Measurements from ENCODE around the gene PON3. TPM values are rescaled to one million over a fixed set of nuclear protein-coding genes. Genes with fewer than 3 reads are reported as not detected.

PON3 gene
- total and polyA plus RNA-seq, 2 of the 13 experiments (the other 11 are each of a cell fraction or from before 2014, with no cell fraction given), result 23.6 to 37.8 TPM

DNA sequence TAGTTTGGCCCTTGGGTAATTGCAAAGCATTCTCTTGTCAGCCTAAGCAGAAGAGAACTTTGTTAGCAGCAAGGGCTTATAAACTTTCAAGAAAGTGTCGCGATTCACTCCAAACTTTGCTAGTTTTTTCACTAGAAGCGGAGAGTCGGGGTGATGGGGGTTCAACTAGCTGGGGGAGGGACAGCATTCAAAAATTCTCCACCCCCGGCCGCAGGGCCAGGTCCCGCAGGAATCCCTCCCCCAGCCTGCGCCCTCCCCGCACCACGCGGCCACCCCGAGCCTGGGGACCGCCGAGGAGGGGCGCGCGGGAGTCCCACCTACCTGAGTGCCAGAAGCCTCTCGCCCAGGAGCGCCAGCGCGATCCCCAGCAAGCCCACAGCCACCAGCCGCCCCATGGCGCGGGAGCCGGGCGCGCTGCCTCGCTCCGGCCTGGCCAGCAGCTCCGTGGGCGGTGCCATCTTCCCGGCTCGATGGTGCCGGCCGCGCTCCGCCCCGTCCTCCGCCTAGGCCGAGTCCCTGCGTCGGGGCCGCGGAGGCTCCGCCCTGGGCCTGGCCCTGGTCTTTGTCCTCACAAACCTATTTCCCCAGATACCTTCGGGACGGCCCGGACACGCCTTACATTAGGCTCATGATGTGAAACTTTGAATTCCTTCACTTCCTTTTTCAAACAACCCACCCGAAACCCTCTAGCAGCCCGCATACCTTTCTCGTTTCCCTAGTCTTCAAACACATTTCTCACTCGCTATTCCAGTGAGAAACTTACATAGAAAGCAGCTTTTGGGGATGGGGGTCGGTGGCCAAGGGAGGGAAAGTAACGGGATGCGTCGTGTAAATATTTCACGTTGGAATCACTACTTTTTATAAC is 38.6 kb upstream of the PON3 start, which contains the start of gene PON2 (continued):
- no peak; the same call in 1 of the 2 replicates for TF ChIP-seq ZNF570 (CRISPR knock-in tag; IDR thresholded peaks at IDR 0.05; ENCODE audit: borderline replicate concordance)
- TF ChIP-seq ZEB1 (IDR thresholded peaks at IDR 0.05; ENCODE audit: insufficient replicate concordance, low read depth), result no peak
- no peak for TF ChIP-seq FOXJ3 (CRISPR knock-in tag; IDR thresholded peaks at IDR 0.05; ENCODE audit: borderline replicate concordance)
- TF ChIP-seq FOXM1 (CRISPR knock-in tag; IDR thresholded peaks at IDR 0.05), result peak; percentile 83
- TF ChIP-seq MBNL3 (CRISPR knock-in tag; conservative IDR thresholded peaks at IDR 0.05), result no peak
- TF ChIP-seq SP5 (CRISPR knock-in tag; IDR thresholded peaks at IDR 0.05; ENCODE audit: borderline replicate concordance, low read depth), result peak; percentile 84
- TF ChIP-seq, protein P1, sequence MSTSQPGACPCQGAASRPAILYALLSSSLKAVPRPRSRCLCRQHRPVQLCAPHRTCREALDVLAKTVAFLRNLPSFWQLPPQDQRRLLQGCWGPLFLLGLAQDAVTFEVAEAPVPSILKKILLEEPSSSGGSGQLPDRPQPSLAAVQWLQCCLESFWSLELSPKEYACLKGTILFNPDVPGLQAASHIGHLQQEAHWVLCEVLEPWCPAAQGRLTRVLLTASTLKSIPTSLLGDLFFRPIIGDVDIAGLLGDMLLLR (CRISPR knock-in tag; IDR thresholded peaks at IDR 0.05), result no peak; the same call in 1 of the 2 replicates
- no peak; the same call in 1 of the 2 replicates for TF ChIP-seq GPN1 (CRISPR knock-in tag; IDR thresholded peaks at IDR 0.05; ENCODE audit: borderline replicate concordance)
- TF ChIP-seq, protein P2, sequence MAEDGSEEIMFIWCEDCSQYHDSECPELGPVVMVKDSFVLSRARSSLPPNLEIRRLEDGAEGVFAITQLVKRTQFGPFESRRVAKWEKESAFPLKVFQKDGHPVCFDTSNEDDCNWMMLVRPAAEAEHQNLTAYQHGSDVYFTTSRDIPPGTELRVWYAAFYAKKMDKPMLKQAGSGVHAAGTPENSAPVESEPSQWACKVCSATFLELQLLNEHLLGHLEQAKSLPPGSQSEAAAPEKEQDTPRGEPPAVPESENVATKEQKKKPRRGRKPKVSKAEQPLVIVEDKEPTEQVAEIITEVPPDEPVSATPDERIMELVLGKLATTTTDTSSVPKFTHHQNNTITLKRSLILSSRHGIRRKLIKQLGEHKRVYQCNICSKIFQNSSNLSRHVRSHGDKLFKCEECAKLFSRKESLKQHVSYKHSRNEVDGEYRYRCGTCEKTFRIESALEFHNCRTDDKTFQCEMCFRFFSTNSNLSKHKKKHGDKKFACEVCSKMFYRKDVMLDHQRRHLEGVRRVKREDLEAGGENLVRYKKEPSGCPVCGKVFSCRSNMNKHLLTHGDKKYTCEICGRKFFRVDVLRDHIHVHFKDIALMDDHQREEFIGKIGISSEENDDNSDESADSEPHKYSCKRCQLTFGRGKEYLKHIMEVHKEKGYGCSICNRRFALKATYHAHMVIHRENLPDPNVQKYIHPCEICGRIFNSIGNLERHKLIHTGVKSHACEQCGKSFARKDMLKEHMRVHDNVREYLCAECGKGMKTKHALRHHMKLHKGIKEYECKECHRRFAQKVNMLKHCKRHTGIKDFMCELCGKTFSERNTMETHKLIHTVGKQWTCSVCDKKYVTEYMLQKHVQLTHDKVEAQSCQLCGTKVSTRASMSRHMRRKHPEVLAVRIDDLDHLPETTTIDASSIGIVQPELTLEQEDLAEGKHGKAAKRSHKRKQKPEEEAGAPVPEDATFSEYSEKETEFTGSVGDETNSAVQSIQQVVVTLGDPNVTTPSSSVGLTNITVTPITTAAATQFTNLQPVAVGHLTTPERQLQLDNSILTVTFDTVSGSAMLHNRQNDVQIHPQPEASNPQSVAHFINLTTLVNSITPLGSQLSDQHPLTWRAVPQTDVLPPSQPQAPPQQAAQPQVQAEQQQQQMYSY (CRISPR knock-in tag; IDR thresholded peaks at IDR 0.05), result no peak
- TF ChIP-seq, protein P3, sequence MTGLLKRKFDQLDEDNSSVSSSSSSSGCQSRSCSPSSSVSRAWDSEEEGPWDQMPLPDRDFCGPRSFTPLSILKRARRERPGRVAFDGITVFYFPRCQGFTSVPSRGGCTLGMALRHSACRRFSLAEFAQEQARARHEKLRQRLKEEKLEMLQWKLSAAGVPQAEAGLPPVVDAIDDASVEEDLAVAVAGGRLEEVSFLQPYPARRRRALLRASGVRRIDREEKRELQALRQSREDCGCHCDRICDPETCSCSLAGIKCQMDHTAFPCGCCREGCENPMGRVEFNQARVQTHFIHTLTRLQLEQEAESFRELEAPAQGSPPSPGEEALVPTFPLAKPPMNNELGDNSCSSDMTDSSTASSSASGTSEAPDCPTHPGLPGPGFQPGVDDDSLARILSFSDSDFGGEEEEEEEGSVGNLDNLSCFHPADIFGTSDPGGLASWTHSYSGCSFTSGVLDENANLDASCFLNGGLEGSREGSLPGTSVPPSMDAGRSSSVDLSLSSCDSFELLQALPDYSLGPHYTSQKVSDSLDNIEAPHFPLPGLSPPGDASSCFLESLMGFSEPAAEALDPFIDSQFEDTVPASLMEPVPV (CRISPR knock-in tag; IDR thresholded peaks at IDR 0.05), result 0 out of 2 replicates have a peak, but pooled peaks have one; percentile 30
- TF ChIP-seq ZNF883 (CRISPR knock-in tag; IDR thresholded peaks at IDR 0.05; ENCODE audit: not compliant biosample characterization), result peak; percentile 91
- no peak; the same call in 1 of the 2 replicates for TF ChIP-seq RFXAP (CRISPR knock-in tag; IDR thresholded peaks at IDR 0.05; ENCODE audit: borderline replicate concordance)
- TF ChIP-seq GATA4 (IDR thresholded peaks at IDR 0.05; ENCODE audit: borderline replicate concordance, low read depth), result peak; percentile 74; the same call in 1 of the 2 replicates
- TF ChIP-seq KLF16 (CRISPR knock-in tag; IDR thresholded peaks at IDR 0.05), result peak in 1 of 2 experiments; percentile 72; a peak in 2 of 4 replicates
- peak; percentile 64; the same call in 1 of the 2 replicates for TF ChIP-seq GFI1 (CRISPR knock-in tag; IDR thresholded peaks at IDR 0.05; ENCODE audit: borderline replicate concordance)
- TF ChIP-seq ZNF556 (CRISPR knock-in tag; IDR thresholded peaks at IDR 0.05; ENCODE audit: borderline replicate concordance), result no peak
- no peak for TF ChIP-seq ATF1 (CRISPR knock-in tag; IDR thresholded peaks at IDR 0.05)
- TF ChIP-seq KLF13 (CRISPR knock-in tag; IDR thresholded peaks at IDR 0.05), result no peak
- peak; percentile 66; the same call in 1 of the 2 replicates for TF ChIP-seq MXD4 (CRISPR knock-in tag; IDR thresholded peaks at IDR 0.05)
- peak; percentile 61; the same call in 1 of the 2 replicates for TF ChIP-seq ZNF83 (CRISPR knock-in tag; IDR thresholded peaks at IDR 0.05; ENCODE audit: borderline replicate concordance)
- peak; percentile 60 for TF ChIP-seq CBFB (CRISPR knock-in tag; IDR thresholded peaks at IDR 0.05)
- TF ChIP-seq ZKSCAN1 (IDR thresholded peaks at IDR 0.05; ENCODE audit: low read length), result no peak
- peak; percentile 83 for TF ChIP-seq ELF3 (CRISPR knock-in tag; IDR thresholded peaks at IDR 0.05)
- TF ChIP-seq BCL6 (CRISPR knock-in tag; IDR thresholded peaks at IDR 0.05), result peak; percentile 80
- TF ChIP-seq STAG1 (CRISPR knock-in tag; IDR thresholded peaks at IDR 0.05), result no peak

Data from HepG2 (cell line).